Activated B cell treated with CpG ODN at 0.5 μM for 24 hours (primary cell): Measurements from ENCODE around the gene POC5. TPM values are rescaled to one million over a fixed set of nuclear protein-coding genes. Genes with fewer than 3 reads are reported as not detected.
"Not testable (repeated sequence)": the region's sequence is repeated elsewhere in the genome, so short reads cannot be mapped to it uniquely, and the experiment has no call there.

Source experiments
- ATAC-seq: fragments of 200-7000 bp; cut with Tn5 transposase; one replicate; pipeline ENCODE4 v1.10.0; 2021; ENCODE audit warnings: low read depth, mild to moderate bottlenecking, moderate library complexity
- CTCF ChIA-PET: fragments of 350-600 bp; sonication (Branson Sonifier 250); formaldehyde crosslinking; loops from one replicate; lab custom pipeline; 2021; ENCODE audit warnings: antibody characterized with exemption; lab: Charles Lee
- POLR2A ChIA-PET: fragments of 350-600 bp; sonication (Branson Sonifier 250); formaldehyde crosslinking; loops from one replicate; lab custom pipeline; 2021; ENCODE audit warnings: antibody characterized with exemption; lab: Charles Lee
- DNase-seq: peaks from one replicate; pipeline ENCODE4 v3.0.0; 2022
- H3K27ac Mint-ChIP-seq: one replicate; pipeline ENCODE4 v1.8.0; 2020; ENCODE audit warnings: mixed read lengths
- H3K27me3 Mint-ChIP-seq: one replicate; pipeline ENCODE4 v1.8.0; 2021; ENCODE audit warnings: mixed read lengths
- H3K36me3 Mint-ChIP-seq: one replicate; pipeline ENCODE4 v1.8.0; 2021; ENCODE audit warnings: low read depth, mixed read lengths
- H3K4me1 Mint-ChIP-seq: one replicate; pipeline ENCODE4 v1.8.0; 2021; ENCODE audit warnings: mixed read lengths
- H3K4me3 Mint-ChIP-seq: one replicate; pipeline ENCODE4 v1.8.0; 2020; ENCODE audit warnings: mild to moderate bottlenecking, mixed read lengths
- H3K9me3 Mint-ChIP-seq: one replicate; pipeline ENCODE4 v1.8.0; 2020; ENCODE audit warnings: mixed read lengths
- CTCF ChIP-seq: fragments of 200-600 bp; IDR thresholded peaks from one replicate; pipeline ENCODE4 v1.8.0; 2022; ENCODE audit warnings: antibody characterized with exemption, mild to moderate bottlenecking
- intact Hi-C: fragments of 100-400 bp; cut with micrococcal nuclease; formaldehyde crosslinking; loops from one replicate; pipeline ENCODE4 v1.15.1; 2024
- total RNA-seq: library from RNA; stranded (reverse); gene quantifications from 2 replicates; pipeline ENCODE4 v1.2.3, GENCODE V29; 2022

The POC5 gene
- total RNA-seq, 1 donor from 2014 or later = 29.8 TPM

- Mint-ChIP-seq H3K27ac (no peak overlapping the region), H3K4me1 (peaks cover 4% of the 10 kb centered on the region), H3K4me3 (no peak overlapping the region), H3K27me3 (no peaks in the 10 kb centered on the region), H3K9me3 (no peaks in the 10 kb centered on the region), H3K36me3 (peaks cover 63% of the 10 kb centered on the region)
- ChIA-PET POLR2A (no interaction called here), CTCF (interaction anchor here (0.9 kb wide), 1 partner anchor 877 kb away, joined by 3 read pairs; no protein-coding TSS in a partner anchor)
- no peak for TF ChIP-seq CTCF
- intact Hi-C loops = loop anchor here (5.0 kb wide), 1 partner anchor 34 kb away; no protein-coding TSS in a partner anchor
- no peak for DNase-seq
- ATAC-seq = no peak
Observed at GRCh38 chr5:75706775-75707174, 10.5 kb downstream of the POC5 start.

DNA sequence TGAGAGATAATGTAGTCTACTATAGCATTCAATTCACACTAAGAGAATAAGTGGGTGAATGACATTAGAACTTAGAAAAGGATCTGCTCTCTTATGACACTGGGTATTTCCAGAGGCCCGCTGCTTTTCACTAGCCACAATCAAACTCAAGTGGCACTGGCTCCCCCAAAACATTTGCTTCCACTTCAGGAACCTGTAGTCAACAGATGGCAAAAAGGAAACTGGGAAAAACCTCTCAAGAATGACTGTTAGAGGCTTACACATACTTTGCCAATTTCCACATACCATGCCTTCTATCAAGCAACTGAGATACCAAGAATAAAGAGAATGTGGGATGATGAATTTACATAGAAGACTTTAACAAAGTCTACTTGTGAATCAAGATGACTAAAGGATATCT is 11.2 kb downstream of the POC5 start:
- Mint-ChIP-seq H3K4me1 (peaks cover 2% of the 10 kb centered on the region), H3K27ac (no peak overlapping the region), H3K36me3 (peaks cover 64% of the 10 kb centered on the region), H3K27me3 (no peaks in the 10 kb centered on the region), H3K9me3 (no peaks in the 10 kb centered on the region), H3K4me3 (no peak overlapping the region)
- POLR2A ChIA-PET = no interaction called here
- CTCF ChIA-PET = no interaction called here
- intact Hi-C loops = loop anchor here (5.0 kb wide), 1 partner anchor 34 kb away; no protein-coding TSS in a partner anchor
- ATAC-seq = no peak
- DNase-seq = no peak
- TF ChIP-seq CTCF = no peak

- no peak for DNase-seq
- TF ChIP-seq CTCF = no peak
- CTCF ChIA-PET = no interaction called here
- POLR2A ChIA-PET = no interaction called here
- Mint-ChIP-seq H3K4me1 (no peaks in the 10 kb centered on the region), H3K27ac (no peak overlapping the region), H3K27me3 (no peaks in the 10 kb centered on the region), H3K9me3 (no peaks in the 10 kb centered on the region), H3K36me3 (peaks cover 49% of the 10 kb centered on the region), H3K4me3 (no peak overlapping the region)
- ATAC-seq = no peak
- intact Hi-C loops = no loop called here
Observed at GRCh38 chr5:75701856-75702255, 15.4 kb downstream of the POC5 start.

GRCh38 chr5:75695472-75696351 is 21.5 kb downstream of the POC5 start:
- H3K4me1 Mint-ChIP-seq, H3K9me3 Mint-ChIP-seq, H3K27me3 Mint-ChIP-seq, CTCF ChIA-PET, H3K4me3 Mint-ChIP-seq, intact Hi-C loops, DNase-seq, ATAC-seq, POLR2A ChIA-PET, H3K27ac Mint-ChIP-seq: not testable (repeated sequence)
- H3K36me3 Mint-ChIP-seq = peaks cover 50% of the 10 kb centered on the region

DNA sequence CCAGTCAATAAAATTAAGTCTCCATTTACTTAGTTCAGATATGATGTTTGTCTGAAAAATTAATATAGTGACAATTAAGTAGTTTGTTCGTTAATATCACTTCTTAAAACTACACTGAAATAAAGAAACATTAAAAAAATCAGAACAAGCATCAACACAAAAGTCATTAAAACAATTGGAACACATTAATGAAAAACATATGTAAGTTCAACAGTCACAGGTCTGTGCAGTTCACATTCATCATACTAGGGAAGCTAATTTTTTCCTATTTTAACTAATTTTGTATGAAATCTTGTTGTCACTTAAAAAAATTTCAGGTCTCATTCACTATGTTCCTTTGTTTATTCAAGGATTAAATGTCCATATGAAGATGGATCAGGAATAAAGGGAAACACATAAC is 22.5 kb downstream of the POC5 start:
- Mint-ChIP-seq H3K27ac (no peak overlapping the region), H3K4me1 (no peaks in the 10 kb centered on the region), H3K27me3 (no peaks in the 10 kb centered on the region), H3K36me3 (peaks cover 57% of the 10 kb centered on the region), H3K9me3 (no peaks in the 10 kb centered on the region), H3K4me3 (no peak overlapping the region)
- no peak for TF ChIP-seq CTCF
- DNase-seq = no peak
- no peak for ATAC-seq
- intact Hi-C loops = no loop called here
- ChIA-PET POLR2A (no interaction called here), CTCF (no interaction called here)
